ENCODE results near the gene RBBP6. TPM values are rescaled to one million over a fixed set of nuclear protein-coding genes. Genes with fewer than 3 reads are reported as not detected.

RBBP6 gene
- polyA plus RNA-seq, 4 donors = 20.7 to 54.3 (median 30.3) TPM

GRCh38 chr16:24540602-24541210 lies 1.3 kb downstream of the RBBP6 start:
- FAIRE-seq (no peak), DNase-seq (peak; percentile 43 to 61)
- WGBS, 3 donors = 0 to 1% (median 0%) methylated on average over 12 of the region's 12 CpGs
- H3K9me3 ChIP-seq (ENCODE audit: control insufficient read depth in 2 of 2, insufficient read depth in 1 of 2, low read depth in 1 of 2, low read length in 1 of 2) = no peaks in the 10 kb centered on the region
- H3K27me3 ChIP-seq (ENCODE audit: control insufficient read depth in 3 of 3, insufficient read depth in 3 of 3, low read length in 3 of 3) = no peaks in the 10 kb centered on the region
- H3K27ac ChIP-seq (ENCODE audit: low read depth in 1 of 3, low read length in 2 of 3) = peak overlapping the region; percentile 97 to 100 (median 99)
- H3K36me3 ChIP-seq (ENCODE audit: control insufficient read depth in 3 of 3, insufficient read depth in 2 of 3, low read depth in 1 of 3, low read length in 3 of 3) = peaks cover 0 to 9% (median 0%) of the 10 kb centered on the region in 3 donors
- peak overlapping the region; percentile 72 to 99 (median 80) for H3K4me3 ChIP-seq (ENCODE audit: low read depth in 1 of 3, low read length in 3 of 3)
- H3K4me1 ChIP-seq (ENCODE audit: control insufficient read depth in 3 of 3, insufficient read depth in 2 of 3, low read depth in 1 of 3, low read length in 2 of 3) = peaks cover 3 to 19% (median 4%) of the 10 kb centered on the region in 3 donors

DNA sequence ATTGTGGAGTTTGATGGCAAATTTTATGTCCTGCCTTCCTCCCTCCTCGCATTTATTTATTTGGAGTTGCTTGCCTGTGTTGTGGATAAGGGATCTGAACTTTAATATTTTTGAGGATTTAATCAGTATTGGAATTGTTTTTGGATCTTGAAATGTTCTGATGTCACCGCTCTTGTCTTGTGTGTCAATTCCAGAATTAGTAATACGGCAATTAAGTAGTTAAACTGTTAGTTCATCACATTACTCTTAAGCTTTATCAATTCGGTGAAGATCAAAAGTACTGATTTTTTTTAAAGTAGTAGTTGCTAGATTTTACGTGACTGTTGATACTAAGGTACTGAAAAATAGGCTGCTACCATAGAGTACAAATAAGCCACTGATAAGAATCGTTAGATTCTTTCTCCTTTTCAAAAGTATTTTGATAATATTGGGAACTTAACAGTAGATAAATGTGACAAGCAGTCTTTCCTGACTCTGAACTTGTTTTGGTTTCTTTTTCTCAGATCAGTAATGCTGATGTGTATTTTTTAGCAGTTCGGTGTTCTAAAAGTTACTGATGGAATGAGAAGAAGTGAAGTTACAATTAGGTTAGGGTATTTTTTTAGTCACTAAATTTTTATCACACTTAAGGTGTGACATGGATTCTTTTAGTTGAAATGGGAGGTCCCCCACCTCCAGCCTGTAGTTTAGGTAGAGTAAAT lies 2.0 kb downstream of the RBBP6 start:
- Histone ChIP-seq H3K36me3 (ENCODE audit: control insufficient read depth in 3 of 3, insufficient read depth in 2 of 3, low read depth in 1 of 3, low read length in 3 of 3) (peaks cover 0 to 9% (median 0%) of the 10 kb centered on the region in 3 donors), H3K4me3 (ENCODE audit: low read depth in 1 of 3, low read length in 3 of 3) (peak overlapping the region; percentile 72 to 99 (median 80)), H3K27me3 (ENCODE audit: control insufficient read depth in 3 of 3, insufficient read depth in 3 of 3, low read length in 3 of 3) (no peaks in the 10 kb centered on the region), H3K4me1 (ENCODE audit: control insufficient read depth in 3 of 3, insufficient read depth in 2 of 3, low read depth in 1 of 3, low read length in 2 of 3) (peaks cover 3 to 19% (median 4%) of the 10 kb centered on the region in 3 donors), H3K9me3 (ENCODE audit: control insufficient read depth in 2 of 2, insufficient read depth in 1 of 2, low read depth in 1 of 2, low read length in 1 of 2) (no peaks in the 10 kb centered on the region), H3K27ac (ENCODE audit: low read depth in 1 of 3, low read length in 2 of 3) (peak overlapping the region in 1 of 3 donors; percentile 100)
- peak; percentile 10 to 34 for DNase-seq
- 0 to 1% (median 1%) methylated on average over 7 of the region's 7 CpGs for WGBS, 3 donors
- FAIRE-seq = no peak

GRCh38 chr16:24543949-24544348 lies 4.6 kb downstream of the RBBP6 start:
- no peaks in the 10 kb centered on the region for H3K27me3 ChIP-seq (ENCODE audit: control insufficient read depth in 3 of 3, insufficient read depth in 3 of 3, low read length in 3 of 3)
- no peaks in the 10 kb centered on the region for H3K9me3 ChIP-seq (ENCODE audit: control insufficient read depth in 2 of 2, insufficient read depth in 1 of 2, low read depth in 1 of 2, low read length in 1 of 2)
- no peak for FAIRE-seq
- H3K4me3 ChIP-seq (ENCODE audit: low read depth in 1 of 3, low read length in 3 of 3) = no peak overlapping the region
- no peak overlapping the region for H3K27ac ChIP-seq (ENCODE audit: low read depth in 1 of 3, low read length in 2 of 3)
- no peak for DNase-seq
- H3K36me3 ChIP-seq (ENCODE audit: control insufficient read depth in 3 of 3, insufficient read depth in 2 of 3, low read depth in 1 of 3, low read length in 3 of 3) = peaks cover 0 to 13% (median 2%) of the 10 kb centered on the region in 3 donors
- WGBS, 3 donors = 16 to 19% (median 17%) methylated on average over 2 of the region's 2 CpGs
- peaks cover 0 to 19% (median 3%) of the 10 kb centered on the region in 3 donors for H3K4me1 ChIP-seq (ENCODE audit: control insufficient read depth in 3 of 3, insufficient read depth in 2 of 3, low read depth in 1 of 3, low read length in 2 of 3)

DNA sequence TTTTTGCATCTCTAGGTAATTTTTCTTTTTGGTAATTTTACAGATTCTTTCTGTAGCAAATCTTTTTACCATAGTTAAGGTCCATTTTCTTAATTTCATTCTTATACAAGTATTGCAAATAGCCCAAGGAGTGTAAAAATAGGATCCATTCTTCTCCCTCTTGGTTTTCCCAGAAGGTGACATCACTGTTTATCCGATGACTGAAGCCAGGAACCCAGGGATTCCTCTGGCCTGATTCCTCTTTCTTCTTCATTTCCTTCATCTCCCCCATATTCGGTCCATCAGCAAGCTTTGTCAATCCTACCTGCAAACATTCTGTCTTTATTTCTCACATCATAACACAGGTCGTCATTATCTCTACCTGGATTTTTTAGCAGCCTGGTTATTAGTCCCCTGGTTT lies 5.3 kb downstream of the RBBP6 start:
- H3K4me1 ChIP-seq (ENCODE audit: control insufficient read depth in 3 of 3, insufficient read depth in 2 of 3, low read depth in 1 of 3, low read length in 2 of 3) = peaks cover 0 to 19% (median 3%) of the 10 kb centered on the region in 3 donors

GRCh38 chr16:24550295-24550694 lies 10.9 kb downstream of the RBBP6 start:
- H3K27me3 ChIP-seq (ENCODE audit: control insufficient read depth in 3 of 3, insufficient read depth in 3 of 3, low read length in 3 of 3) = no peaks in the 10 kb centered on the region
- WGBS, 3 donors = 84 to 100% (median 94%) methylated on average over 1 of the region's 1 CpG
- DNase-seq (no peak), FAIRE-seq (no peak)
- H3K27ac ChIP-seq (ENCODE audit: low read depth in 1 of 3, low read length in 2 of 3) = no peak overlapping the region
- no peaks in the 10 kb centered on the region for H3K4me1 ChIP-seq (ENCODE audit: control insufficient read depth in 3 of 3, insufficient read depth in 2 of 3, low read depth in 1 of 3, low read length in 2 of 3)
- peaks cover 0 to 4% (median 3%) of the 10 kb centered on the region in 3 donors for H3K36me3 ChIP-seq (ENCODE audit: control insufficient read depth in 3 of 3, insufficient read depth in 2 of 3, low read depth in 1 of 3, low read length in 3 of 3)
- H3K4me3 ChIP-seq (ENCODE audit: low read depth in 1 of 3, low read length in 3 of 3) = no peak overlapping the region
- H3K9me3 ChIP-seq (ENCODE audit: control insufficient read depth in 2 of 2, insufficient read depth in 1 of 2, low read depth in 1 of 2, low read length in 1 of 2) = no peaks in the 10 kb centered on the region

More for the DNA sequence above, 5.3 kb downstream of the RBBP6 start:
- H3K9me3 ChIP-seq (ENCODE audit: control insufficient read depth in 2 of 2, insufficient read depth in 1 of 2, low read depth in 1 of 2, low read length in 1 of 2) = no peaks in the 10 kb centered on the region
- H3K27me3 ChIP-seq (ENCODE audit: control insufficient read depth in 3 of 3, insufficient read depth in 3 of 3, low read length in 3 of 3) = no peaks in the 10 kb centered on the region
- H3K4me3 ChIP-seq (ENCODE audit: low read depth in 1 of 3, low read length in 3 of 3) = no peak overlapping the region
- no peak for FAIRE-seq
- no peak overlapping the region for H3K27ac ChIP-seq (ENCODE audit: low read depth in 1 of 3, low read length in 2 of 3)
- peaks cover 0 to 13% (median 3%) of the 10 kb centered on the region in 3 donors for H3K36me3 ChIP-seq (ENCODE audit: control insufficient read depth in 3 of 3, insufficient read depth in 2 of 3, low read depth in 1 of 3, low read length in 3 of 3)
- no peak for DNase-seq
- 53 to 65% (median 64%) methylated on average over 3 of the region's 3 CpGs for WGBS, 3 donors

DNA sequence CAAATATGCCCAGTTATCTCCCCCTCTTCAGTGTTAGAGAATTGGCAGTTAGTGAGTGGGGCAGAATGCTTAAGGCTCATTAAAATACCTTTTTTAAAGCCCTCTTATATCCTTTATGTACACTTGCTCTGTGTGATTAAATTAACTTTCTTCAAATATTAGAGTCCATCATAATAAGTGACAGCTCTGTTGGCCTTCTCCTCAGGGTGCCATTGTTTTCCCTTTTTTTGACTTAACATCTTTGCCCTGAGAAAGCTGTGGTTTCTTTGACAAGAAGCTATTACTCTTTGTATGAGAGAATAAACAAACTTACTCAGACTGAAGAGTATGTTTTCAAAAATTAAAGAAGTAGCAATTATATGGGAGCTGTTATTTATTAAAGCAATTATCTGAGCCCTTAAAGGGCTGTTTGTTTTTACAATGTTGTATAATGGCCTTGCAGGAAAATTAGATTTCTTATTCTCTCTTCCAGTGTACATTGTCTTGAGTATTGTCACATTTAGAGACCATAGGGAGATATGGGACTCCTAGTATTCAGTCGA lies 13.4 kb downstream of the RBBP6 start:
- Histone ChIP-seq H3K4me3 (ENCODE audit: low read depth in 1 of 3, low read length in 3 of 3) (no peak overlapping the region), H3K36me3 (ENCODE audit: control insufficient read depth in 3 of 3, insufficient read depth in 2 of 3, low read depth in 1 of 3, low read length in 3 of 3) (peaks cover 1 to 3% (median 3%) of the 10 kb centered on the region in 3 donors), H3K27me3 (ENCODE audit: control insufficient read depth in 3 of 3, insufficient read depth in 3 of 3, low read length in 3 of 3) (no peaks in the 10 kb centered on the region), H3K4me1 (ENCODE audit: control insufficient read depth in 3 of 3, insufficient read depth in 2 of 3, low read depth in 1 of 3, low read length in 2 of 3) (no peaks in the 10 kb centered on the region), H3K27ac (ENCODE audit: low read depth in 1 of 3, low read length in 2 of 3) (no peak overlapping the region), H3K9me3 (ENCODE audit: control insufficient read depth in 2 of 2, insufficient read depth in 1 of 2, low read depth in 1 of 2, low read length in 1 of 2) (no peaks in the 10 kb centered on the region)
- FAIRE-seq = no peak
- no peak for DNase-seq
- WGBS, 3 donors = 86 to 89% (median 87%) methylated on average over 1 of the region's 1 CpG

DNA sequence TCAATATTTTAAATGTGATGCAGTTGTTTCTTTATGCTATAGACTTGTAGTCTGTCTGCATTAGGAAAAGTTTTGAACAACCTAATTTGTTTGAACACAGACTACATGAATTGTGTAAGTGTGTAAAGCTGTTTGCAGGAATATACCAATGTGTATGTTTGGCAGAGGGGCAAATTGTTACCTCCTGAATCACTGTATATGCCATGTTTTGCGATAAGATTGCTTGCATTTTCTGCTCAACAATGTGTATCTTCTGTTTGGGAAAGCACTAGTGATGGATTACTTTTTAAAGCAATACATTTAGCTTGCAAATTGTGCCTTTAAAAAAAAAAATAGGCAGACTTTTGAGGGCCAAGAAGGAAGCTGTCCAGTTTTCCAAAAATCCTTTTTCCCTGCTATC lies 14.6 kb downstream of the RBBP6 start:
- H3K4me3 ChIP-seq (ENCODE audit: low read depth in 1 of 3, low read length in 3 of 3) = no peak overlapping the region
- peaks cover 1 to 4% (median 3%) of the 10 kb centered on the region in 3 donors for H3K36me3 ChIP-seq (ENCODE audit: control insufficient read depth in 3 of 3, insufficient read depth in 2 of 3, low read depth in 1 of 3, low read length in 3 of 3)
- no peak for DNase-seq
- no peak for FAIRE-seq
- H3K9me3 ChIP-seq (ENCODE audit: control insufficient read depth in 2 of 2, insufficient read depth in 1 of 2, low read depth in 1 of 2, low read length in 1 of 2) = no peaks in the 10 kb centered on the region
- no peaks in the 10 kb centered on the region for H3K4me1 ChIP-seq (ENCODE audit: control insufficient read depth in 3 of 3, insufficient read depth in 2 of 3, low read depth in 1 of 3, low read length in 2 of 3)
- H3K27ac ChIP-seq (ENCODE audit: low read depth in 1 of 3, low read length in 2 of 3) = no peak overlapping the region
- H3K27me3 ChIP-seq (ENCODE audit: control insufficient read depth in 3 of 3, insufficient read depth in 3 of 3, low read length in 3 of 3) = no peaks in the 10 kb centered on the region
- 74 to 91% (median 88%) methylated on average over 1 of the region's 1 CpG for WGBS, 3 donors

- no peaks in the 10 kb centered on the region for H3K9me3 ChIP-seq (ENCODE audit: control insufficient read depth in 2 of 2, insufficient read depth in 1 of 2, low read depth in 1 of 2, low read length in 1 of 2)
- H3K27ac ChIP-seq (ENCODE audit: low read depth in 1 of 3, low read length in 2 of 3) = no peak overlapping the region
- DNase-seq (no peak), FAIRE-seq (no peak)
- 92 to 95% (median 94%) methylated on average over 6 of the region's 6 CpGs for WGBS, 3 donors
- H3K36me3 ChIP-seq (ENCODE audit: control insufficient read depth in 3 of 3, insufficient read depth in 2 of 3, low read depth in 1 of 3, low read length in 3 of 3) = peaks cover 3 to 6% (median 4%) of the 10 kb centered on the region in 3 donors
- no peaks in the 10 kb centered on the region for H3K4me1 ChIP-seq (ENCODE audit: control insufficient read depth in 3 of 3, insufficient read depth in 2 of 3, low read depth in 1 of 3, low read length in 2 of 3)
- H3K27me3 ChIP-seq (ENCODE audit: control insufficient read depth in 3 of 3, insufficient read depth in 3 of 3, low read length in 3 of 3) = no peaks in the 10 kb centered on the region
- H3K4me3 ChIP-seq (ENCODE audit: low read depth in 1 of 3, low read length in 3 of 3) = no peak overlapping the region
These were observed 16.0 kb downstream of the RBBP6 start for GRCh38 chr16:24555346-24555872.

All from small intestine (tissue), 7 donors.